Mesendoderm (in vitro differentiated cells): ENCODE data around the gene RASGRF1.
"Not testable (repeated sequence)": the region's sequence is repeated elsewhere in the genome, so short reads cannot be mapped to it uniquely, and the experiment has no call there.

Source experiments
- DNase-seq: peaks from one replicate; pipeline ENCODE4 v3.0.0; 2013
- H2AK5ac ChIP-seq: 2 replicates; pipeline ENCODE4 v1.6.1; 2013; ENCODE audit warnings: low read length, inconsistent platforms
- H2BK120ac ChIP-seq: 2 replicates; pipeline ENCODE4 v1.6.1; 2013; ENCODE audit warnings: low read depth, mild to moderate bottlenecking, low read length, moderate library complexity, mixed read lengths
- H2BK15ac ChIP-seq: replicated peaks from 2 replicates; pipeline ENCODE4 v1.6.1; 2013; ENCODE audit warnings: low read depth, mild to moderate bottlenecking, moderate library complexity
- H2BK5ac ChIP-seq: 2 replicates; pipeline ENCODE4 v1.6.1; 2013; ENCODE audit warnings: low read length, inconsistent platforms
- H3K18ac ChIP-seq: 2 replicates; pipeline ENCODE4 v1.6.1; 2013; ENCODE audit warnings: mild to moderate bottlenecking, low read length, mixed read lengths
- H3K23ac ChIP-seq: one replicate; pipeline ENCODE4 v1.6.1; 2013; ENCODE audit warnings: low read length
- H3K27ac ChIP-seq: 2 replicates; pipeline ENCODE4 v1.5.1; 2013; ENCODE audit warnings: low read depth, mild to moderate bottlenecking, inconsistent platforms, low read length, moderate library complexity
- H3K27me3 ChIP-seq: 2 replicates; pipeline ENCODE4 v1.6.1; 2013; ENCODE audit warnings: low read length, control low read depth, mild to moderate bottlenecking, inconsistent platforms; ENCODE audit not compliant: insufficient read depth, poor library complexity
- H3K36me3 ChIP-seq: 2 replicates; pipeline ENCODE4 v1.6.1; 2013; ENCODE audit warnings: low read length, inconsistent platforms; ENCODE audit not compliant: control insufficient read depth, insufficient read depth
- H3K4ac ChIP-seq: one replicate; pipeline ENCODE4 v1.6.1; 2013; ENCODE audit warnings: low read depth, mild to moderate bottlenecking, low read length, moderate library complexity
- H3K4me1 ChIP-seq: 2 replicates; pipeline ENCODE4 v1.6.1; 2013; ENCODE audit warnings: low read depth, low read length, inconsistent platforms; ENCODE audit not compliant: control insufficient read depth
- H3K4me2 ChIP-seq: 2 replicates; pipeline ENCODE4 v1.6.1; 2013; ENCODE audit warnings: low read length
- H3K4me3 ChIP-seq: 2 replicates; pipeline ENCODE4 v1.5.1; 2013; ENCODE audit warnings: mild to moderate bottlenecking, low read length
- H3K56ac ChIP-seq: one replicate; pipeline ENCODE4 v1.6.1; 2013; ENCODE audit warnings: low read length
- H3K79me1 ChIP-seq: 2 replicates; pipeline ENCODE4 v1.6.1; 2013; ENCODE audit warnings: low read length, inconsistent platforms
- H3K79me2 ChIP-seq: 2 replicates; pipeline ENCODE4 v1.6.1; 2013; ENCODE audit warnings: mild to moderate bottlenecking, low read length; ENCODE audit not compliant: control insufficient read depth, insufficient read depth
- H3K9ac ChIP-seq: 2 replicates; pipeline ENCODE4 v1.6.1; 2013; ENCODE audit warnings: low read length, inconsistent platforms
- H4K5ac ChIP-seq: one replicate; pipeline ENCODE4 v1.6.1; 2013; ENCODE audit warnings: low read length
- H4K8ac ChIP-seq: one replicate; pipeline ENCODE4 v1.6.1; 2013; ENCODE audit warnings: low read depth, mild to moderate bottlenecking, control low read depth, low read length, moderate library complexity
- WGBS: extraction: QIAGEN DNeasy Blood & Tissue Kit; methylation state at CpG from one replicate; pipeline ENCODE4 v1.1.7; 2013; ENCODE audit warnings: low lambda C conversion rate, missing lambda C conversion rate; ENCODE audit not compliant: insufficient coverage; ENCODE audit errors: extremely low coverage; 5-methylcytosine and 5-hydroxymethylcytosine counted together

RASGRF1 gene

GRCh38 chr15:79025802-79026201 lies 64.8 kb downstream of the RASGRF1 start:
- no peaks in the 10 kb centered on the region for H3K27me3 ChIP-seq
- no peaks in the 10 kb centered on the region for H3K36me3 ChIP-seq
- no peak overlapping the region for H3K18ac ChIP-seq
- H3K4me1 ChIP-seq = no peaks in the 10 kb centered on the region
- H4K5ac ChIP-seq = no peak overlapping the region
- H3K4me3 ChIP-seq = no peak overlapping the region
- H3K27ac ChIP-seq = no peak overlapping the region
- DNase-seq = no peak
- H4K8ac ChIP-seq = no peak overlapping the region
- no peak overlapping the region for H2BK15ac ChIP-seq
- no peak overlapping the region for H3K4ac ChIP-seq
- no CpG with 5 or more reads among the region's 1 CpG for WGBS
- H2BK120ac ChIP-seq = no peak overlapping the region
- H3K79me1 ChIP-seq = no peaks in the 10 kb centered on the region
- no peak overlapping the region for H3K4me2 ChIP-seq
- H2BK5ac ChIP-seq = no peak overlapping the region
- no peaks in the 10 kb centered on the region for H3K79me2 ChIP-seq
- H3K23ac ChIP-seq = no peak overlapping the region
- H2AK5ac ChIP-seq = no peak overlapping the region
- H3K56ac ChIP-seq = no peak overlapping the region
- H3K9ac ChIP-seq = no peak overlapping the region

GRCh38 chr15:79025201-79025600 lies 65.4 kb downstream of the RASGRF1 start:
- no peak overlapping the region for H4K8ac ChIP-seq
- H2BK5ac ChIP-seq = no peak overlapping the region
- no peak overlapping the region for H3K4ac ChIP-seq
- no peaks in the 10 kb centered on the region for H3K36me3 ChIP-seq
- H3K4me2 ChIP-seq = no peak overlapping the region
- H3K4me3 ChIP-seq = no peak overlapping the region
- no CpG with 5 or more reads among the region's 6 CpGs for WGBS
- no peak overlapping the region for H2BK15ac ChIP-seq
- H2BK120ac ChIP-seq = no peak overlapping the region
- DNase-seq = peak; percentile 45
- no peaks in the 10 kb centered on the region for H3K79me1 ChIP-seq
- no peak overlapping the region for H2AK5ac ChIP-seq
- H3K27me3 ChIP-seq = no peaks in the 10 kb centered on the region
- no peak overlapping the region for H4K5ac ChIP-seq
- H3K18ac ChIP-seq = no peak overlapping the region
- H3K9ac ChIP-seq = no peak overlapping the region
- no peak overlapping the region for H3K56ac ChIP-seq
- no peaks in the 10 kb centered on the region for H3K79me2 ChIP-seq
- no peak overlapping the region for H3K23ac ChIP-seq
- H3K27ac ChIP-seq = no peak overlapping the region
- H3K4me1 ChIP-seq = no peaks in the 10 kb centered on the region

GRCh38 chr15:79024493-79024892 lies 66.1 kb downstream of the RASGRF1 start:
- H3K4ac ChIP-seq = not testable (repeated sequence)

GRCh38 chr15:79023918-79024317 lies 66.7 kb downstream of the RASGRF1 start:
- no peak overlapping the region for H4K5ac ChIP-seq
- no peak overlapping the region for H3K27ac ChIP-seq
- no peak overlapping the region for H2AK5ac ChIP-seq
- no peak overlapping the region for H2BK5ac ChIP-seq
- no peaks in the 10 kb centered on the region for H3K4me1 ChIP-seq
- no peak overlapping the region for H2BK120ac ChIP-seq
- no peak overlapping the region for H3K18ac ChIP-seq
- H3K27me3 ChIP-seq = no peaks in the 10 kb centered on the region
- no peak overlapping the region for H3K9ac ChIP-seq
- H3K56ac ChIP-seq = no peak overlapping the region
- H3K4me2 ChIP-seq = no peak overlapping the region
- H3K23ac ChIP-seq = no peak overlapping the region
- no peaks in the 10 kb centered on the region for H3K36me3 ChIP-seq
- H4K8ac ChIP-seq = no peak overlapping the region
- no peak overlapping the region for H3K4ac ChIP-seq
- WGBS = 100% methylated on average over 1 of the region's 1 CpG
- no peaks in the 10 kb centered on the region for H3K79me1 ChIP-seq
- H3K79me2 ChIP-seq = no peaks in the 10 kb centered on the region
- DNase-seq = no peak
- no peak overlapping the region for H2BK15ac ChIP-seq
- H3K4me3 ChIP-seq = no peak overlapping the region

More at GRCh38 chr15:79024493-79024892, 66.1 kb downstream of the RASGRF1 start:
- H2BK120ac ChIP-seq, H3K36me3 ChIP-seq, H2BK5ac ChIP-seq, H3K9ac ChIP-seq, H3K27ac ChIP-seq, H3K4me2 ChIP-seq, H4K5ac ChIP-seq, H3K23ac ChIP-seq, H3K56ac ChIP-seq, H2AK5ac ChIP-seq, H4K8ac ChIP-seq, H3K4me1 ChIP-seq, DNase-seq, H3K4me3 ChIP-seq, H3K27me3 ChIP-seq, H3K79me1 ChIP-seq, H3K79me2 ChIP-seq, H3K18ac ChIP-seq, H2BK15ac ChIP-seq: not testable (repeated sequence)

- Histone ChIP-seq H3K4me1 (no peaks in the 10 kb centered on the region), H3K4me2 (no peak overlapping the region), H3K4ac (no peak overlapping the region), H3K27ac (no peak overlapping the region), H4K5ac (no peak overlapping the region), H4K8ac (no peak overlapping the region), H3K36me3 (no peaks in the 10 kb centered on the region), H3K79me1 (no peaks in the 10 kb centered on the region), H3K4me3 (no peak overlapping the region), H3K56ac (no peak overlapping the region), H2AK5ac (no peak overlapping the region), H3K18ac (no peak overlapping the region), H3K27me3 (no peaks in the 10 kb centered on the region), H2BK15ac (no peak overlapping the region), H3K79me2 (no peaks in the 10 kb centered on the region), H2BK120ac (no peak overlapping the region), H3K9ac (no peak overlapping the region), H3K23ac (no peak overlapping the region), H2BK5ac (no peak overlapping the region)
- WGBS = no CpG with 5 or more reads among the region's 2 CpGs
- no peak for DNase-seq
Observed at GRCh38 chr15:79023546-79023890, 67.1 kb downstream of the RASGRF1 start.

GRCh38 chr15:79018960-79019359 lies 71.6 kb downstream of the RASGRF1 start:
- no peak overlapping the region for H3K56ac ChIP-seq
- H3K4me2 ChIP-seq = no peak overlapping the region
- H3K79me2 ChIP-seq = no peaks in the 10 kb centered on the region
- H2BK5ac ChIP-seq = no peak overlapping the region
- no peak overlapping the region for H2BK15ac ChIP-seq
- H3K23ac ChIP-seq = no peak overlapping the region
- H3K4ac ChIP-seq = no peak overlapping the region
- no peaks in the 10 kb centered on the region for H3K27me3 ChIP-seq
- no peaks in the 10 kb centered on the region for H3K36me3 ChIP-seq
- no peak overlapping the region for H3K4me3 ChIP-seq
- no peaks in the 10 kb centered on the region for H3K79me1 ChIP-seq
- WGBS = no CpG with 5 or more reads among the region's 4 CpGs
- no peak overlapping the region for H3K27ac ChIP-seq
- H4K8ac ChIP-seq = no peak overlapping the region
- no peak overlapping the region for H2AK5ac ChIP-seq
- H4K5ac ChIP-seq = no peak overlapping the region
- no peak overlapping the region for H3K9ac ChIP-seq
- H3K18ac ChIP-seq = no peak overlapping the region
- H2BK120ac ChIP-seq = no peak overlapping the region
- H3K4me1 ChIP-seq = no peaks in the 10 kb centered on the region
- DNase-seq = no peak
